Trophoblast cell (in vitro differentiated cells and primary cell): Measurements from ENCODE around the gene EHMT1.

Source experiments
- DNase-seq, 2 donors: peaks; one replicate each; pipeline ENCODE4 v3.0.0-alpha.2; 2016
- H2AFZ ChIP-seq: 2 replicates; pipeline ENCODE4 v1.6.1; 2013; ENCODE audit warnings: low read length, moderate library complexity, mild to moderate bottlenecking; ENCODE audit not compliant: insufficient read depth, poor library complexity
- H2AK5ac ChIP-seq: 2 replicates; pipeline ENCODE4 v1.6.1; 2013; ENCODE audit warnings: mild to moderate bottlenecking, low read length
- H2BK120ac ChIP-seq: 2 replicates; pipeline ENCODE4 v1.6.1; 2013; ENCODE audit warnings: low read length, mild to moderate bottlenecking, moderate library complexity; ENCODE audit not compliant: insufficient read depth, poor library complexity
- H2BK12ac ChIP-seq: 2 replicates; pipeline ENCODE4 v1.6.1; 2013; ENCODE audit warnings: mild to moderate bottlenecking, low read length, moderate library complexity
- H2BK5ac ChIP-seq: 2 replicates; pipeline ENCODE4 v1.6.1; 2013; ENCODE audit warnings: low read length, low read depth, moderate library complexity, mild to moderate bottlenecking; ENCODE audit not compliant: poor library complexity
- H3K14ac ChIP-seq: 2 replicates; pipeline ENCODE4 v1.6.1; 2013; ENCODE audit warnings: mild to moderate bottlenecking, low read length
- H3K18ac ChIP-seq: 2 replicates; pipeline ENCODE4 v1.6.1; 2013; ENCODE audit warnings: mild to moderate bottlenecking, low read length
- H3K23ac ChIP-seq: 2 replicates; pipeline ENCODE4 v1.6.1; 2013; ENCODE audit warnings: low read length
- H3K27ac ChIP-seq: 2 replicates; pipeline ENCODE4 v1.5.1; 2013; ENCODE audit warnings: low read depth, mild to moderate bottlenecking, inconsistent platforms, low read length, moderate library complexity
- H3K27me3 ChIP-seq: 2 replicates; pipeline ENCODE4 v1.6.1; 2013; ENCODE audit warnings: inconsistent platforms, mild to moderate bottlenecking, low read length, moderate library complexity; ENCODE audit not compliant: insufficient read depth
- H3K36me3 ChIP-seq, 2 experiments: 1 replicate in 1 of 2; 2 replicates in 1 of 2; pipeline ENCODE4 v1.6.1; 2013; ENCODE audit warnings: low read length in 2 of 2, mild to moderate bottlenecking in 2 of 2, moderate library complexity in 1 of 2; ENCODE audit not compliant: insufficient read depth in 2 of 2, control insufficient read depth in 1 of 2
- H3K4ac ChIP-seq: 2 replicates; pipeline ENCODE4 v1.6.1; 2013; ENCODE audit warnings: low read depth, mild to moderate bottlenecking, low read length, moderate library complexity
- H3K4me1 ChIP-seq, 2 experiments: 1 replicate in 1 of 2; 2 replicates in 1 of 2; pipeline ENCODE4 v1.6.1; 2013; ENCODE audit warnings: low read length in 2 of 2, mild to moderate bottlenecking in 2 of 2, moderate library complexity in 1 of 2; ENCODE audit not compliant: insufficient read depth in 2 of 2, control insufficient read depth in 1 of 2
- H3K4me2 ChIP-seq: 2 replicates; pipeline ENCODE4 v1.6.1; 2013; ENCODE audit warnings: inconsistent platforms, mild to moderate bottlenecking, low read length, moderate library complexity
- H3K4me3 ChIP-seq: 2 replicates; pipeline ENCODE4 v1.5.1; 2013; ENCODE audit warnings: mild to moderate bottlenecking, low read depth, low read length, inconsistent platforms
- H3K79me1 ChIP-seq: one replicate; pipeline ENCODE4 v1.6.1; 2013; ENCODE audit warnings: low read length
- H3K79me2 ChIP-seq: 2 replicates; pipeline ENCODE4 v1.6.1; 2013; ENCODE audit warnings: low read length, mild to moderate bottlenecking; ENCODE audit not compliant: control insufficient read depth, insufficient read depth, poor library complexity
- H3K9ac ChIP-seq: 2 replicates; pipeline ENCODE4 v1.6.1; 2013; ENCODE audit warnings: mild to moderate bottlenecking, low read length
- H3K9me3 ChIP-seq: 2 replicates; pipeline ENCODE4 v1.6.1; 2013; ENCODE audit warnings: low read depth, mild to moderate bottlenecking, control low read depth, inconsistent platforms, low read length; ENCODE audit not compliant: insufficient read depth
- H4K12ac ChIP-seq: 2 replicates; pipeline ENCODE4 v1.6.1; 2013; ENCODE audit warnings: low read depth, mild to moderate bottlenecking, low read length, moderate library complexity
- H4K8ac ChIP-seq: 2 replicates; pipeline ENCODE4 v1.6.1; 2013; ENCODE audit warnings: low read depth, mild to moderate bottlenecking, low read length, moderate library complexity
- H4K91ac ChIP-seq: one replicate; pipeline ENCODE4 v1.6.1; 2013; ENCODE audit warnings: low read depth, mild to moderate bottlenecking, low read length, moderate library complexity
- WGBS: extraction: QIAGEN DNeasy Blood & Tissue Kit; methylation state at CpG from one replicate; pipeline ENCODE4 v1.1.7; 2013; ENCODE audit warnings: missing lambda C conversion rate; ENCODE audit not compliant: insufficient read length, insufficient coverage; ENCODE audit errors: extremely low coverage; 5-methylcytosine and 5-hydroxymethylcytosine counted together

EHMT1 gene

GRCh38 chr9:137813651-137814415 is 195.0 kb downstream of the EHMT1 start:
- H2BK120ac ChIP-seq: no peak overlapping the region
- peaks cover 19% of the 10 kb centered on the region for H3K9me3 ChIP-seq
- H2AK5ac ChIP-seq: no peak overlapping the region
- no peak overlapping the region for H4K12ac ChIP-seq
- no peaks in the 10 kb centered on the region for H3K4me1 ChIP-seq
- H3K23ac ChIP-seq: no peak overlapping the region
- no peak overlapping the region for H3K18ac ChIP-seq
- H3K4ac ChIP-seq: no peak overlapping the region
- H3K79me1 ChIP-seq: no peaks in the 10 kb centered on the region
- H3K4me3 ChIP-seq: no peak overlapping the region
- H3K4me2 ChIP-seq: no peak overlapping the region
- H3K9ac ChIP-seq: no peak overlapping the region
- H3K27ac ChIP-seq: no peak overlapping the region
- peaks cover 74 to 76% of the 10 kb centered on the region in 2 experiments for H3K36me3 ChIP-seq
- no peak overlapping the region for H2AFZ ChIP-seq
- WGBS: no CpG with 5 or more reads among the region's 26 CpGs
- no peak overlapping the region for H3K14ac ChIP-seq
- no peak overlapping the region for H2BK5ac ChIP-seq
- no peak overlapping the region for H4K8ac ChIP-seq
- H2BK12ac ChIP-seq: no peak overlapping the region
- H3K79me2 ChIP-seq: no peaks in the 10 kb centered on the region
- H4K91ac ChIP-seq: no peak overlapping the region
- H3K27me3 ChIP-seq: no peaks in the 10 kb centered on the region
- no peak for DNase-seq

GRCh38 chr9:137814436-137814835 is 195.6 kb downstream of the EHMT1 start:
- Histone ChIP-seq H3K27ac (no peak overlapping the region), H3K27me3 (no peaks in the 10 kb centered on the region), H3K36me3 (peaks cover 70% of the 10 kb centered on the region in 2 experiments), H4K91ac (no peak overlapping the region), H3K14ac (no peak overlapping the region), H3K4me2 (no peak overlapping the region), H3K4me3 (no peak overlapping the region), H2AK5ac (no peak overlapping the region), H2BK5ac (no peak overlapping the region), H3K4ac (no peak overlapping the region), H3K79me2 (no peaks in the 10 kb centered on the region), H3K18ac (no peak overlapping the region), H3K9ac (no peak overlapping the region), H2BK120ac (no peak overlapping the region), H4K8ac (no peak overlapping the region), H2AFZ (no peak overlapping the region), H3K9me3 (peaks cover 19% of the 10 kb centered on the region), H3K23ac (no peak overlapping the region), H3K79me1 (no peaks in the 10 kb centered on the region), H3K4me1 (no peaks in the 10 kb centered on the region), H2BK12ac (no peak overlapping the region), H4K12ac (no peak overlapping the region)
- no CpG with 5 or more reads among the region's 23 CpGs for WGBS
- no peak for DNase-seq

- Histone ChIP-seq H2AFZ (no peak overlapping the region), H3K27ac (no peak overlapping the region), H4K12ac (no peak overlapping the region), H4K8ac (no peak overlapping the region), H2BK12ac (no peak overlapping the region), H3K79me2 (no peaks in the 10 kb centered on the region), H3K14ac (no peak overlapping the region), H3K9me3 (peaks cover 21% of the 10 kb centered on the region), H3K4me1 (no peaks in the 10 kb centered on the region), H3K79me1 (no peaks in the 10 kb centered on the region), H2BK5ac (no peak overlapping the region), H2BK120ac (no peak overlapping the region), H3K36me3 (peaks cover 68 to 73% of the 10 kb centered on the region in 2 experiments), H4K91ac (no peak overlapping the region), H3K9ac (no peak overlapping the region), H2AK5ac (no peak overlapping the region), H3K23ac (no peak overlapping the region), H3K18ac (no peak overlapping the region), H3K4ac (no peak overlapping the region), H3K4me2 (no peak overlapping the region), H3K27me3 (no peaks in the 10 kb centered on the region), H3K4me3 (peak overlapping the region; percentile 13)
- WGBS: no CpG with 5 or more reads among the region's 11 CpGs
- no peak for DNase-seq
Observed at GRCh38 chr9:137814841-137815240, 196.0 kb downstream of the EHMT1 start.

- no CpG with 5 or more reads among the region's 30 CpGs for WGBS
- H3K18ac ChIP-seq: no peak overlapping the region
- H3K9me3 ChIP-seq: peaks cover 21% of the 10 kb centered on the region
Observed at GRCh38 chr9:137815256-137816255, 196.8 kb downstream of the EHMT1 start.

More at GRCh38 chr9:137815256-137816255, 196.8 kb downstream of the EHMT1 start:
- no peak overlapping the region for H2BK5ac ChIP-seq
- H3K4me2 ChIP-seq: no peak overlapping the region
- no peak overlapping the region for H3K14ac ChIP-seq
- no peak overlapping the region for H2AFZ ChIP-seq
- H3K4ac ChIP-seq: no peak overlapping the region
- H3K36me3 ChIP-seq: peaks cover 72 to 77% of the 10 kb centered on the region in 2 experiments
- no peak overlapping the region for H2BK120ac ChIP-seq
- H3K9ac ChIP-seq: no peak overlapping the region
- no peak overlapping the region for H4K12ac ChIP-seq
- H3K23ac ChIP-seq: no peak overlapping the region
- H3K4me1 ChIP-seq: no peaks in the 10 kb centered on the region
- no peak overlapping the region for H2BK12ac ChIP-seq
- H3K79me1 ChIP-seq: no peaks in the 10 kb centered on the region
- no peaks in the 10 kb centered on the region for H3K27me3 ChIP-seq
- no peak overlapping the region for H4K8ac ChIP-seq
- no peak overlapping the region for H3K27ac ChIP-seq
- H2AK5ac ChIP-seq: no peak overlapping the region
- no peak for DNase-seq
- no peak overlapping the region for H3K4me3 ChIP-seq
- no peak overlapping the region for H4K91ac ChIP-seq
- peaks cover 2% of the 10 kb centered on the region for H3K79me2 ChIP-seq
